Transverse colon (tissue), 4 donors: Measurements from ENCODE around the gene MED17. TPM values are rescaled to one million over a fixed set of nuclear protein-coding genes. Genes with fewer than 3 reads are reported as not detected.

Experiments
- DNase-seq: peaks from one replicate; pipeline ENCODE4 v3.0.0-alpha.2; 2019
- H3K27ac ChIP-seq, 4 donors: fragments of 200-600 bp; sonication (generic); 2 replicates each; pipeline ENCODE4 v1.5.1; 2016 to 2018; ENCODE audit warnings: inconsistent platforms in 4 of 4
- H3K27me3 ChIP-seq: fragments of 200-600 bp; sonication (generic); 2 replicates; pipeline ENCODE4 v1.5.1; 2017; ENCODE audit warnings: inconsistent platforms
- H3K36me3 ChIP-seq, 4 donors: fragments of 200-600 bp; sonication (generic); 2 replicates each; pipeline ENCODE4 v1.5.1; 2017 to 2019; ENCODE audit warnings: inconsistent platforms in 4 of 4
- H3K4me1 ChIP-seq, 4 donors: fragments of 200-600 bp; sonication (generic); 2 replicates each; pipeline ENCODE4 v1.5.1; 2017 to 2020; ENCODE audit warnings: inconsistent platforms in 4 of 4
- H3K4me3 ChIP-seq, 4 donors: fragments of 200-600 bp; sonication (generic); 1 replicate in 1 of 4; 2 replicates in 3 of 4; pipeline versions ENCODE4 v1.5.1 to v1.6.1; 2017 to 2019; ENCODE audit warnings: inconsistent platforms in 4 of 4
- H3K9me3 ChIP-seq, 2 donors: fragments of 200-600 bp; sonication (generic); 2 replicates each; pipeline ENCODE4 v1.5.1; 2017 to 2019; ENCODE audit warnings: inconsistent platforms in 2 of 2
- CTCF ChIP-seq, 5 experiments: fragments of 200-600 bp in 3 of 5; fragments of 450-650 bp in 2 of 5; sonication (generic) in 3 of 5; IDR thresholded peaks; 1 replicate in 2 of 5; 2 replicates in 3 of 5; pipeline ENCODE4 v1.5.1; 2016 to 2017; ENCODE audit warnings: antibody characterized with exemption in 5 of 5, inconsistent platforms in 3 of 5, mild to moderate bottlenecking in 2 of 5, moderate library complexity in 1 of 5
- EP300 ChIP-seq: sonication (generic); formaldehyde crosslinking; IDR thresholded peaks from one replicate; pipeline ENCODE4 v1.6.1; 2017; ENCODE audit warnings: antibody characterized with exemption, low read depth
- POLR2A ChIP-seq: fragments of 450-650 bp; IDR thresholded peaks from one replicate; pipeline ENCODE4 v1.6.1; 2016; ENCODE audit warnings: antibody characterized with exemption, mild to moderate bottlenecking, moderate library complexity
- POLR2AphosphoS5 ChIP-seq, 3 donors: sonication (generic); formaldehyde crosslinking; IDR thresholded peaks; one replicate each; pipeline ENCODE4 v1.6.1; 2016; ENCODE audit warnings: antibody characterized with exemption in 3 of 3
- WGBS, 2 donors: methylation state at CpG; one replicate each; pipeline ENCODE4 v1.1.5; 2018; ENCODE audit warnings: low coverage in 1 of 2; 5-methylcytosine and 5-hydroxymethylcytosine counted together
- in situ Hi-C, 4 donors: fragments of 200-750 bp; cut with MboI; loops; one replicate each; pipeline versions ENCODE4 v1.15.0 to v1.15.1; 2017; ENCODE audit warnings: low sequenced_read_pairs in 3 of 4, low pct_ligation_motif_present in 1 of 4, low pct_unique_long_range_greater_than_20kb in 1 of 4
- intact Hi-C: fragments of 100-400 bp; cut with DNase I; formaldehyde crosslinking; loops from one replicate; pipeline ENCODE4 v1.15.1; 2023; ENCODE audit warnings: low total_unique reads
- total RNA-seq, 4 donors: library from RNA; depleted of rRNA; stranded (reverse); fragments of >200 nt; gene quantifications; one replicate each; pipeline ENCODE4 v1.1.0, GENCODE V29; 2016

The MED17 gene
- total RNA-seq, 4 donors from 2014 or later: 17.1 to 29.1 (median 25.1) TPM

- Histone ChIP-seq H3K36me3 (peaks cover 0 to 12% (median 5%) of the 10 kb centered on the region in 4 donors), H3K27me3 (no peaks in the 10 kb centered on the region), H3K9me3 (no peaks in the 10 kb centered on the region), H3K27ac (no peak overlapping the region), H3K4me1 (no peaks in the 10 kb centered on the region), H3K4me3 (no peak overlapping the region)
- no peak for TF ChIP-seq POLR2A
- TF ChIP-seq POLR2AphosphoS5 (IDR thresholded peaks at IDR 0.05): no peak
- TF ChIP-seq EP300: no peak
- intact Hi-C loops: no loop called here
- in situ Hi-C loops: no loop called here
- no peak for DNase-seq
- WGBS, 2 donors: 74 to 76% methylated on average over 2 to 4 of the region's 4 CpGs
These were observed 33.6 kb downstream of the MED17 start for GRCh38 chr11:93817426-93818348.

- in situ Hi-C loops: no loop called here
- no peaks in the 10 kb centered on the region for H3K9me3 ChIP-seq
- H3K4me3 ChIP-seq: no peak overlapping the region
- DNase-seq: no peak
- no peaks in the 10 kb centered on the region for H3K27me3 ChIP-seq
- no peaks in the 10 kb centered on the region for H3K4me1 ChIP-seq
- WGBS, 2 donors: 88 to 100% methylated on average over 2 to 8 of the region's 8 CpGs
- H3K27ac ChIP-seq: no peak overlapping the region
- intact Hi-C loops: no loop called here
- TF ChIP-seq CTCF (IDR thresholded peaks at IDR 0.05) (no peak), POLR2AphosphoS5 (IDR thresholded peaks at IDR 0.05) (no peak), EP300 (no peak), POLR2A (no peak)
- H3K36me3 ChIP-seq: peaks cover 0 to 5% (median 2%) of the 10 kb centered on the region in 4 donors
These were observed 36.0 kb downstream of the MED17 start for GRCh38 chr11:93819966-93820695.

- no peak for TF ChIP-seq CTCF (IDR thresholded peaks at IDR 0.05)
- TF ChIP-seq POLR2AphosphoS5 (IDR thresholded peaks at IDR 0.05): no peak
- no peak for TF ChIP-seq POLR2A
- TF ChIP-seq EP300: no peak
- no peak for DNase-seq
- intact Hi-C loops (no loop called here), in situ Hi-C loops (no loop called here)
- Histone ChIP-seq H3K4me3 (no peak overlapping the region), H3K9me3 (no peaks in the 10 kb centered on the region), H3K27ac (no peak overlapping the region), H3K4me1 (no peaks in the 10 kb centered on the region), H3K27me3 (no peaks in the 10 kb centered on the region), H3K36me3 (no peaks in the 10 kb centered on the region)
- 90 to 100% methylated on average over 1 to 14 of the region's 14 CpGs for WGBS, 2 donors
These were observed 36.8 kb downstream of the MED17 start for GRCh38 chr11:93820847-93821246.

GRCh38 chr11:93821617-93822016 lies 37.5 kb downstream of the MED17 start:
- Histone ChIP-seq H3K27me3 (no peaks in the 10 kb centered on the region), H3K9me3 (no peaks in the 10 kb centered on the region), H3K27ac (no peak overlapping the region), H3K36me3 (no peaks in the 10 kb centered on the region), H3K4me1 (no peaks in the 10 kb centered on the region), H3K4me3 (no peak overlapping the region)
- in situ Hi-C loops (no loop called here), intact Hi-C loops (no loop called here)
- DNase-seq: no peak
- 43 to 47% methylated on average over 1 to 2 of the region's 2 CpGs for WGBS, 2 donors
- TF ChIP-seq CTCF (IDR thresholded peaks at IDR 0.05) (no peak), EP300 (no peak), POLR2A (no peak), POLR2AphosphoS5 (IDR thresholded peaks at IDR 0.05) (no peak)
